SK-N-DZ (cell line): ENCODE results near the gene SPON2.

ENCODE experiments used
- DNase-seq: peaks from one replicate; pipeline ENCODE4 v3.0.0-alpha.2; 2015; ENCODE audit warnings: low spot score

SPON2 gene

GRCh38 chr4:1195109-1195671, 22.8 kb upstream of the SPON2 start:
- DNase-seq, result no peak

GRCh38 chr4:1194010-1194900, 21.9 kb upstream of the SPON2 start:
- DNase-seq, result peak; percentile 29

- no peak for DNase-seq
Observed at GRCh38 chr4:1193206-1194009, 21.0 kb upstream of the SPON2 start.

- DNase-seq, result no peak
Observed at GRCh38 chr4:1192493-1193205, 20.3 kb upstream of the SPON2 start.

- no peak for DNase-seq
Observed at GRCh38 chr4:1192091-1192492, 19.7 kb upstream of the SPON2 start.

- DNase-seq, result no peak
Observed at GRCh38 chr4:1191621-1192020, 19.2 kb upstream of the SPON2 start.

- no peak for DNase-seq
Observed at GRCh38 chr4:1187182-1187581, 14.8 kb upstream of the SPON2 start.

GRCh38 chr4:1183985-1184773, 11.8 kb upstream of the SPON2 start:
- no peak for DNase-seq

- no peak for DNase-seq
Observed at GRCh38 chr4:1182313-1182712, 9.9 kb upstream of the SPON2 start.

GRCh38 chr4:1180663-1181062, 8.3 kb upstream of the SPON2 start:
- no peak for DNase-seq

- no peak for DNase-seq
Observed at GRCh38 chr4:1179976-1180375, 7.6 kb upstream of the SPON2 start.

- DNase-seq, result no peak
Observed at GRCh38 chr4:1179089-1179441, 6.7 kb upstream of the SPON2 start.

- no peak for DNase-seq
Observed at GRCh38 chr4:1178300-1179088, 6.1 kb upstream of the SPON2 start.

GRCh38 chr4:1177274-1178141, 5.1 kb upstream of the SPON2 start:
- DNase-seq, result no peak

GRCh38 chr4:1176398-1177273, 4.3 kb upstream of the SPON2 start:
- DNase-seq, result no peak

- no peak for DNase-seq
Observed at GRCh38 chr4:1175635-1176229, 3.3 kb upstream of the SPON2 start.

GRCh38 chr4:1174941-1175634, 2.7 kb upstream of the SPON2 start:
- no peak for DNase-seq
